ENCODE data around the gene DHRS12. TPM values are rescaled to one million over a fixed set of nuclear protein-coding genes. Genes with fewer than 3 reads are reported as not detected.

The DHRS12 gene
- total RNA-seq, 1 experiment from 2014 or later = 5.9 TPM

DNA sequence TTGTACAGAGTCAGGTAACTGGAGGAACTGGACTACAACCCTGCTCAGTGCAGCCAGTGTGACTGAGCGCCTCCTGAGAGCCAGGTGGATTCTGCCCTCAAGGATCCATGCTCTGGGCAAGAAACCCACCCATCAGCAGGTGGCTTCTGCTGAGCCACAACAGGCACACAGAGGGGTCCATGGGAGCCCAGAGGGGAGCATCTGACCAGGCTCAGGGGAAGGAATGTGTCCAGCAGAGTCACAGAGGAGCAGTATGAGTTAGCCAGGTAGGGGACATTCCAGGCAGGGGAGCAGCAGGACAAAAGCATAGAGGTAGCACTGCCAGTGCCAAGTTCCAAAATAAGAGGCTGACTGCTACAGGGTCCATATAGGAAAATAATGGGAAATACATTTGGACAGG, 19.9 kb downstream of the DHRS12 start:
- DNase-seq (ENCODE audit: extremely low read depth, low read depth) = no peak

DNA sequence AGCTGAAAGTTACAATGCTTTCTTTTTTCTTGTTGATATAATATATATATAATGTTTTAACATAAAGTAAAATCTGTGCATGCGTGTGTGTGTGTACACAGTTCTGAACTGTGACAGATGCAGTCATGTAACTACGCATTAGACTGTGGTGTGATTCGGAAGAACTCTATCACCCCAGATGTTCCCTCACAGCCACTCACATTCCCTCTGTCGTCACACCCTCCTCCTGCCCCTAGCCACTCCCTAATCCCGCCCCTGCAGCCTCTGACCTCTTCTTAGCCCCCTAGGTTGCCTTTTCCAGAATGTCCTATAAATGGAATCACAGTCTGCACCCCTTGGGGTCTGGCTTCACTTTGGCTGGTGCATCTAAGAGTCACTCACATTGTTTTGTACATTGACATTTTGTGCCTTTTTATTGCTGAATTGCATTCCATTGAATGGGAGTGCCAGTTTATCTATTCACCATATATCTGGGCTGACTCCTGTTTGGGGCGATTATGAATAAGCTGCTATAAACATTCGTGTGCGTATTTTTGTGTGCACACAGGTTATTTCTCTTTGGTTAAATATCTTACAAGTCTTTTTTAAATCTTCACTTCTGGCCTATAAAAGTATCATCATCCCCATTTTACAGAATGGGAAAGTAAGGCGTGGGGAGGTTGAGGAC, 20.4 kb downstream of the DHRS12 start:
- no peak for DNase-seq (ENCODE audit: extremely low read depth, low read depth)

DNA sequence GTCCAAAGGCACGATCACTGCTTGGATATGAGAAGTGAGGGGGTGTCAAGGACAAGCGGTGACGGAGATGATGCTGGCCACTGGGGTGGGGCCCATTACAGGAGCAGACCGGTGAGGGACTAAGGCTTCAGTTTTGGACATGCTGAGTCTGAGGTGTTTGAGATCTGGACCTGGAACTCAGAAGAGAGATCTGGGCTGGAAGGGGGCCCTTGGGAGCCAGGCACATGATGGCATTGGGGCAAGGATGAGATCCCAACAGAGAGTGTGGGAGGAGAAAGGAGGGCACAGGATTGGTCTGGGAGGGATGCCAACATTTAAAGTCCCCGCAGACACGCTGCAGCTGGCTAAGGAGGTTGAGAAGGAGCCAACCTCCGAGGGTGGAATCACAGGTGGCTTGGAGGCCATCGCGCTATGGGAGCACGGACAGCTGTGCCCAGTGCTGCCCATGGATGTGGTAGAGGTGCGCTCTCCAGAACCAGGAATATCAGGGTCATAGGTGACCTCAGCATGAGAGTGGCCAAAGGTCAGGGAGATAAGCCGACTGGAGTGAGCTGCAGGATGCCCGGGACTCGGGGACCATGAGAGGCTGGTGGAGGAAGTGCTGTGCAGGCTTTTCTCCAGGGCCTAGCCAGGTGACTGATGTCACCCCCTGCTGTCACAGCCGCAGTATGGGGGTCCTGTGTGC, 21.8 kb downstream of the DHRS12 start:
- DNase-seq (ENCODE audit: extremely low read depth, low read depth) = no peak

DNA sequence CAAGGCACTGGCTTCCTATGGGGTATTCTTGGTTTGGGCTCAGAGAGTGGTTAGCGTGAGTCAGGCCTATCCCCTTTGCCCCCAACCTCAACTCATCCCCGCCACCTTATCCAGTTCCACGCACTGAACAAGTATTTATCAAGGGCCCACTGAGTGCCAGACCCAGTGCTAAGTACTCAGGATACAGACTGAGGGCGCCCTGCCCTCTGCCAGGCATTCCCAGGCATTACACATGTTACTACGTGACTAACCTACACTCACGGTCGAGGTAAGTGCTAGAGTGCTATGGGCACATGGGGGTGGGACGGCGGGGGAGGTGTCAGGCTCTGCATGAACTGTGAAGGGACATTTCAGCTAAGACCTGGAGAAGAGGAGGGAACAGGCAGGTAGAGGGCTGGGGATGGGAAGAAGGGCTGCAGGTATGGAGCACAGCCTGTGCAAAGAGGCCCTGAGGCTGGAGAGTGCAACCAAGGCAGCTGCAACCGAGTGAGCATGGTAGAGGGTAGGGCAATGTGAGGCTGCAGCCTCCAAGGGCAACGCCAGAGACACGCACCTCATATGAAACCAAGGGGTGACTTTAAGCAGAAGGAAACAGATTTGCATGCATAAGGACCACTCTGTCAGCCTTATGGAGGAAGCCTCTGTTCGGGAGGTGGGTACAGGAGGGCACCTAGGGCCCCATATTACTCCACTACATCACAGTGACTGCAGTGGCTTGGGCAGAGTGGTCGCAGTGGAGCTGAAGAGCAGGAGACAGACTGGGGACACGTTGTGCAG, 22.5 kb downstream of the DHRS12 start:
- DNase-seq (ENCODE audit: extremely low read depth, low read depth) = no peak

DNA sequence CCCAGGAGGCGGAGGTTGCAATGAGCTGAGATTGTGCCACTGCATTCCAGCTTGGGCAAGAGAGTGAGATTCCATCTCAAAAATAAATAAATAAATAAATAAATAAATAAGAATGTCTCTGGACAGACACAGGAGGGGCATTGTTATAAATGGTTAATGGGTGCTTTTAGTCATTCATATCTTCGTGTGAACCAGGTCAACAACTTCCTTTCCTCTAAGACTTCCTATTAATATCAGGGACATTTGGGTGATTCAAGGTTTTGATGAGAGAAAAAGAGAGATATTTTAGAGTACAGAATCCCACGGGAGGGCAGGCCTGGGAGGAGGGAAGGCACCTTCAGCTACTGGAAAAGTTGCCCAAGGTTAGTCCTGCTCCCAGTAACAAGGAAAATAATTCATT, 23.9 kb downstream of the DHRS12 start:
- DNase-seq (ENCODE audit: extremely low read depth, low read depth) = no peak

DNA sequence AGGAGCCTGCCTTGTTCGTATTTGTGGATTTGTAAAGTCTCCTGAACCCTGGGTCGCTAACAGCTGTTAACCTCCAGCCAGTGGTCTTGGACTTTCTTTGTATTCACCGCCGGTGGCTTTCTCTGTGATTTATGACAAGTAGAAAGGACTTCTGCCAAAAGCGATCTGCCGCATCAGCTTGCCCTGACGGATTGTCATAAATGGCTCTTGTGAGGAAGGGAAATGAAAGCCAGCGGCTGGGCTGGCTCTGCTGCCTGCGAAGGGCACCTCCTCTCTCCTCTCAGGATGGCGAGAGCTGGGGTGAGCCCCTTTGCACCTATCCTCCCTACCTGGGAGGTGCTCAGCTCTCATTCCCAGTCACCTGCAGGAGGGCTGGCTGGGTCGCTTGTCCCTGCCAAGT, 25.6 kb downstream of the DHRS12 start:
- DNase-seq (ENCODE audit: extremely low read depth, low read depth) = no peak

DNA sequence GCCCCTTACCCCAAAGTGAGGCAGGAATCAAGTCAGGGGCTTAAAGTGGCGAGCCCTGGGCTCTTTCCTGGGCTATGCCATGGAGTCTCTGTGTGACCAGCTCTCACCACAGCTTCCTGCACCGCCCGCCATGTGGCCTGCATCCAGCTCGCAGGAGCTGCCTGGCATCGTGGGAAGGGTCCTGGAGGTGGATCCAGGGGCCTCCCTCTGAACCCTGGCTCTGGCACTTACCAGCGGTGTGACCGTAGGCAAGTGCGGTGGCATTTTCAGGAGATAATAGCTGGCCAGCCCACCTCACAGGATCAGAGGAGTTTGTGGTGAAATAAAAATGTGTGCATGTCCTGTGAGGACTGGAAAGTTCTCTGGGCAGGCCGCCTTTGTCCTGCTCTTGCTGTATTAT, 26.0 kb downstream of the DHRS12 start:
- DNase-seq (ENCODE audit: extremely low read depth, low read depth) = no peak

DNA sequence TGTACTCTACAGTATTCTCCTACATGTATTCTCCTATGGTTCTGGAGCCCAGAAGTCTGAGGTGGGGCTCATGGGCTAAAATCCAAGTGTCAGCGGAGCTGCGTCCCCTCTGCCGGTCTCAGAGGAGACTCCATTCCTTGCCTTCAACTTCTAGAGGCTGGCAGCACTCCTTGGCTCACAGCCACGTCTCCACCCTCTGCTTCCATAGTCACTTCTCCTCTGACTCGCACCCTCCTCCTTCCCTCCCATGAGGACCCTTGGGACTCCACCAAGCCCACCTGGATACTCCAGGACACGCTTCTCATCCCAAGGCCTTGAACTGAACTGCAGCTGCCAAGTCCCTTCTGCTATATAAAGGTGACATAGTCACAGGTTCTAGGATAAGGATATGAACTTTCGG, 27.8 kb downstream of the DHRS12 start:
- no peak for DNase-seq (ENCODE audit: extremely low read depth, low read depth)

DNA sequence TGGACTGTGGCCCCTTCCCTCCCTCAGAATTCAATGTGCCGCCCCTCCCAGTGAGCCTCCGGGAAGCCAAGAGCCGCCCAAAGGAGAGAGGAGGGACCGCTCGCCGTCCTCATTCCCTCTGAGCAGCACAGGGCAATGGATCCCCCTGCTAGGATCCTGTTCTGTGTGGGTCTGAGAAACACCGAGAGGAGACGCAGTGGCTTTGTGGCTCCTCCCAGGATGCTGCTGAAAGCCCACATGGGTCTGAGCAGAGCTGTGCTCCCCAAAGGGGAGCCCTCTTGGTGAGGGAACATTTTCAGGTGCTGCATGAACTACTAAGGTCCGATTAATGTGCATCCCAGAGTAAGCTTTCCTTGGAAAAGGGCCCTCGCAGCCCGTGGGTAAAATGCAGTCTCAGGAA, 30.4 kb downstream of the DHRS12 start:
- no peak for DNase-seq (ENCODE audit: extremely low read depth, low read depth)

DNA sequence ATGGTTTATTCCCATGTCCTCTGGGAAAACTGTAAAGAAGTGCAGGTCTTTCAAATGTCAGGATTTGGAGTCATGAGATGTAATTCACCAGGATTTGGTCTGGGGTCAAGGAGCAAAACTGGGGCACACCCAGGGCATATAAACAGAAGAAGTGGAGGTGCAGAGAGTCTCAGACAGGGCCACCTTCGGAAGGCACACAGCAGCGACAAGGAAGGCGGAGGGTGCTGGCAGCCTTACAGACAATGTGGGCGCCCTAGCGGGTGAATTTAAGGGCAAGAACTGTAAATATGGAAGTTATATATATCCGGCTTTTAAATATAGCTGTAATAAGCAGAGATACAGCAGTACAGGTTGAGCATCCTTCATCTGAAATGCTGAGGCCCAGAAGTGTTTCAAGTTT, 31.2 kb downstream of the DHRS12 start:
- no peak for DNase-seq (ENCODE audit: extremely low read depth, low read depth)

DNA sequence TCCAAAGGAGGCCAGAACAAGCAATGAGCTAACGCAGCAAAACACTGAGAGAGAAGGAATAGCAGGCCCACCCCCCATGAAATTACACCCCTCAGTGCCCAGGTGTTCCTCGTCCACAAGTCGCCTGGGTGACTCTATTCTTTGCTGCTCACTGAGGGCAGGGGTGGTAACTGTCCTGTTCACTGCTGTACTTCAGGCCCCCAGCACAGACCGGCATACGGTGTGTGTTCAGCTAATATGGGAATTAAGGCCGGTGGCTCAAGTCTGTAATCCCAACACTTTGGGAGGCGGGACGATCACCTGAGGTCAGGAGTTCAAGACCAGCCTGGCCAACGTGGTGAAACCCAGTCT, 31.9 kb downstream of the DHRS12 start:
- DNase-seq (ENCODE audit: extremely low read depth, low read depth) = no peak

DNA sequence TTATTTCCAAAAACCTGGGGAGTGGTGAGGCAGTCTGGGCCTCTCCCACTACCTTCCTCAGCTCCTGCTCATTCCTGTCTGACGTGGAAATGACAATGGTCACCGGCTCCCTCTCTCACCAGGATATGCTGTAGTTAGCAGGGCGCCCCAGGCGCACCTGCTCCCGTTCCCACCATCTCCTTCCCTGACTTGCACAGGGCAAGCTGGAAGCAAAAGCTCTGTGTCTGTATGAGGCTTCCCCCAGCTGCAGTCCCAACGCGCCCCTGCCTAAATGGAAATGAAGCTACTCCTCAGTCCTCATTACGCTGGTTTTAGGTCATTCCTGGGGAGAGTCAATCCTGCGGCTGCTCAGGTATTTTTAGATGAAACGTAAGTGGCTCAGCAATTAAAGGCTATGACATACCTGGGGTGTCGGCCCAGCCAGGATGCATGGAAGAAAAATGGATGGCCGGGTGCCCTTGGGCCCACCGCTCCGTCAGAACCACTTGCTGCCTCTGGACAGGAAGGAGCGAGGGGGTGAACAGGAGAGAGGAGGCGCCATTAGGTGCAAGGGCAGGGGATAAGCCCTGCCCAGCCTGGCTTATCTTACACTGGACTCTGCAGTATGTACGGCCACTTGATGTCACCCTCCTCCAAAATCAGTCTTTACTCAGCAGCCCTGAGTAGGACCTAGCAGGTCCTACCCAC, 32.4 kb downstream of the DHRS12 start:
- no peak for DNase-seq (ENCODE audit: extremely low read depth, low read depth)

DNA sequence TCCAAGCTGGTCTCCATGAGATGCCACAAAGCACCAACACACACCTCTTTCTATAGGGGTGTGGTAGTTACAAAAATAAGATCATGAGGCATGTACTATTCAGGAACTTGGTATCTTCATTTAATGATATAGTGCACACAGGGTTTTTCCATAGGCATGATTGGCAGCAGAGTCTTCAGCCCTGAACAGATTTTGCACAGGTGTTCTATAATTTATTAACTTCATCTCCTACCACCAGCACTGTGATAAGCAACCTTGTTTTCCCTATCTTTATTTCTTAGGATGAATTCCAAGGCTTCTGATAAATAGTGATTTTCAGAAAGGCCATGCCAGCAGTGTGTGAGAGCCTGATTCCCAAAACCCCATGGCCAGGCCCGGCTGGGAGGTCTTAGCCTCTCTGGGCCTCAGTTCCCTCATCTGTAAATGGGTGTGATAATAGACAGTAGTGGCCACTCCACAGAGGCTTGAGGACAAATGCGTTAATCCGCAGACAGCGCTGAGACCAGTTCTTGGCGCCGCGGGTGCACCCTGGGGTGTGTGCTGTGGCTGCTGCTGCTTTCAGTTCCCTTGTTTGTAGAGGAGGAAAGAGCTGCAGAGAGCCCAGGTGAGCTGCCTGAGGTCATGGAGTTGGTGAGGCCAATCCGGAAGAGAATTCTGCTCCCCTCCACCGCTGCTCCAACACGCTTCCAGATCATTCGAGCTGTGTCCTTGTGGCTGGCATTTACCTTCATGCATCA, 33.1 kb downstream of the DHRS12 start:
- no peak for DNase-seq (ENCODE audit: extremely low read depth, low read depth)

DNA sequence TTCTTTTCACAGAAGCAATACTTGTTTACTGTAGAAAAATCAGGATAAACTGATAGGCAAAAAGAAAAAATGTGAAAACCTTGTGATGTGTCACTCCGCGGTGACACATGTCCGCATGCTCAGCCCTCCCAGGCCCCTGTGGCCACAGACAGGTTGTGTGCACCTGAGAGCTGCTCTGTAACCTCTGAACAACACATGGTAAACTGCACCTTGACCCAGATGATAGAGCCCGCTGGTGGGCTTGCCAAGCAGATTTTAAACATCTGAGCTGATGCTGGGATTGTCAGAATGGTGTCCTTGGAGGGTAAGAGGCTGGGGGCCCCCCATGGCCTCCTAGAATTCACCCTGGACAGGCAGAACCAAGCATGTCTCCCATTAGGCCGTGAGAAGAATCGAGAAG, 33.8 kb downstream of the DHRS12 start:
- no peak for DNase-seq (ENCODE audit: extremely low read depth, low read depth)

DNA sequence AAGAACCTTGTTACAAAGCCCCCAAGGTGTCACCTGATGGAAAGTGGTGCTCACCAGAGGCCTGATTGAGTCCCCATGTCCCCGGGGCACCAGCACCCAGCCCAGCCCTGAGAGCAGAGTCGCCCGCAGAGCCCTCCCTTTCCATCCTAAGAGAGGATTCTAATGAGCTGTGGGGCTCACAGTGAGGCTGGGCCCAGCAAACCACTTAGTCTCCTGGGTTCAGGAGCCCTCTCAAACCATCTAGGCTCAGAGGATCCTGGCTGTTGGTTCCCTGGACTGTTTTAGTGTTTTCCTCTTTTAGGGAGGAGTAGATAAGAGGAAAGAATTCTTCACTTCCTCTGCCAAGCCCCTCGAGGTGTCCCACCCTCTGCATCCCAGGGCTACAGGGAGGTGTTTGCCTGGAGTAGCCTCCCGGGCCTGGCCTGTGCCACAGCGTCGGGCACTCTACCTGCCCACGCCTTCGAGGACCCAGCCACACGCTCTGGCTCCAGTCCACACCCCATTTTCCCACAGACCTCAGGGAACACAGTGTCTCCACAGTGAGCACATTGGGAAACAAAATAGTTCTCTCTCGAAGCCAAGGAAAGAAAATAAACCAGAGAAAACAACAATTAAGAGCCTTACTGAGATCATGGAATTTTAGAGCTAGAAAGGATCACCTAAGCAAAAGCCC, 34.4 kb downstream of the DHRS12 start:
- no peak for DNase-seq (ENCODE audit: extremely low read depth, low read depth)

DNA sequence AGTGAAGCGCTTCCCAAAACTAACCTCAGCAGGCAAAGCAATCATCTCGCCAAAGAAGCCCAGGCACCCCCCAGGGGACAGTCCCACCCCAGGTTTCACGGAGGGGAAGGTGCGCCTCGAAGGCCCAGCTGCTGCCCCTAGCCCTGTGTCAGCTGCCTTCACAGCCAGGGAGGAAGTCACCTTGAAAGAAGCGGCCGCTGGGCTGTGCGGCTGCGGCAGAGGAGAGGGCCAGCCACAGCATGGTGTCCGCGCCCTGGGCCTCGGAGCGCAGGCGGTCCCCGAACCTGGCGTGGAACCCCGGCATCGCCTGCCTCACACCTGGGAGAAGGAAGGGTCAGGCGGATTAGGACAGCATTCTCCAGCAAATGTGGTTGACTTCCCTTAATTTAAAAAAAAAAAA, 35.0 kb downstream of the DHRS12 start:
- no peak for DNase-seq (ENCODE audit: extremely low read depth, low read depth)

DNA sequence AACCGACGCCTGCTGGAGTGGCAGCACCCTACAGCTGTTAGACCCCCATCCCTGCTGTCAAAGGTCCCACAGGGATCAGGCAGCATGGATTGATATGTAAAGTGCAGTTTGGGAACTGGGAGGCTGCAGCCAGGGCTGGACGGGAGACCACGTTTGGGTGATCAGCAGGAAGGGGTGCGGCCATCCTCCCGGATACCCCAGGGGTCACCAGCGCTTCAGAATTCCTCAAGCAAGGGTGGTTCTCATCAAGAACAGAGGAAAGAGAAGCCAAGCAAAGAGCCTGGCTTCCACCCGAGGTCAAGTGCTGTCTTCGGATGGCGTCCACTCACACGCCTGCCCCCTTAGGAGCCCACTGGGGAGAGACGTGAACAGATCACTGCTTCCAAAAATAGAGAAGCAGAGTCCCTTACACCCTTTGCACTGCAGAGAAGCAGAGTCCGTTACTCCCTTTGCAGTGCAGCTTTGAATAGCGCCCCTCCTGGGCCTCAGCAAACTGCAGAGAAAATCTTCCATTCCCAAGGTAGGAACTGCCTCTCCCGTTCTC, 35.5 kb downstream of the DHRS12 start:
- no peak for DNase-seq (ENCODE audit: extremely low read depth, low read depth)

DNA sequence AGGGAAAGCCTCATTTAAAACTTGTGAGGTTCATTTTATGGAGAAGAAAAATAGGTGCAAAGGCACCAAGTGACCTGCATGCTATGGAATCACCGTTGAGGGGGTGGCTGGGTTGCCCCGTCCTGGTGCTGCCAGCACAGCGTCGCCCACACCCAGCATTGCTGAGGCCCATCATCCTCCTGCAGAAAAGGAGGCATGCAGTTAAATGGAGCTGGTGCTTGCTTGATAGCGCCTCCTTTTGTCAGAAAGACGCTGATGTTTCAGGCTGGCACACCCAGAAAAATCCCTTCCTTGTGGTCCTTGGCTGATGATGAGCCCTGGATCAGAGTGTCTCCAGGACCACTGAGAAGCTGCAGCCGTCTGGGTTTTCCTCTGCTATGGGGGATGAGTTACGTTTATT, 36.9 kb downstream of the DHRS12 start:
- no peak for DNase-seq (ENCODE audit: extremely low read depth, low read depth)

DNA sequence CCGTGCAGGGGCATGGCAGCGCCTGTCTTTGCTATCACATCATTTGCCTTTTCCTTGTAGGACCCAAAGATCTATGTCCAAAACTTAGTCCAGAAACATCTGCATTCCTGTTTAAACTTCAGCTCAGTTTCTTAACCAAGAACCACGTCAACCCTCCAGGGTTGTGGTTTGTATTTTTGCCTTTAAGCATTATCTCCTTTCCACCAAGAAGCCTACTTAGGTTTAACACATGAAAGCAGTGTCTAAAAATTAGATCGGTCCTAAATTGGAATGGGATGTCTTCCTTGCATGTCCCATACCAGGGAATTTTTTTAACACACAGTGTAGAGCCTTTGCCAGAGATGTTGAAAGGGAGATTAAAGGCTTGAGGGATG, 38.8 kb downstream of the DHRS12 start:
- no peak for DNase-seq (ENCODE audit: extremely low read depth, low read depth)

All from NCI-H460 (cell line).